ENCODE results near the gene CDH3. TPM values are rescaled to one million over a fixed set of nuclear protein-coding genes. Genes with fewer than 3 reads are reported as not detected.

Gene CDH3
- total and polyA plus RNA-seq, 2 of the 8 experiments (the other 6 are each of a cell fraction or from before 2014, with no cell fraction given): 146 to 171 TPM

DNA sequence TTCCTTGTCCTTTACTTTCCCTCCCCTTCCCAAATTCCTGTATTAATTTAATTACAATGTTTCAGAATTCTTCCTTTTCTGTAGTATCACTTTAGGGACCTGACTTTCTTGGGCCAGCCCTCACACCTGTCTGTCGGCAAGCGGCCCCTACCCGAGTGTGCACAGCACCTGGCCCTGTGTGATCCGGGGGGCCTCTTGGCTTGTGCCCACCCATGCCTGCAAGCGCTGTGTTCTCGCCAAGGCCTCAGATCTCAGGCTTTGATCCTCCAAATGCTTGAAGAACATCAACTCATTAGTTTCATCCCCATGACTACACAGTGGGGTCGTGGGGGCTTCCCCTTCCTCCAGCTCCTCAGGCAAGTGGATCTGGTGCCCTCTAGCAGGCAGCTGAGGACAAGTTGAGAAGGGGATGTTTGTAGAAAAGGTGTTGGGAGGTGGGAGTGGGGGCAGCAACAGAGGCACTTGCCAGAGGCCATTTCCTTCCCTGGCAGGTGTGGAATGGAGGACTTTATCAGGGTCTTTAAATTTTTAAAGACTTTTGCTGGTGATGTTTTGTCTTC lies 15.7 kb upstream of the CDH3 start (continued):
- TF ChIP-seq NANOG (IDR thresholded peaks at IDR 0.05; ENCODE audit: insufficient read depth, low read depth, low read length, poor library complexity, severe bottlenecking): no peak
- no peak for TF ChIP-seq JUN (IDR thresholded peaks at IDR 0.05; ENCODE audit: low read depth, low read length)
- TF ChIP-seq POU5F1 (IDR thresholded peaks at IDR 0.05; ENCODE audit: low read depth, low read length): no peak
- TF ChIP-seq CREB1 (IDR thresholded peaks at IDR 0.05): no peak
- TF ChIP-seq TAF7 (optimal IDR thresholded peaks at IDR 0.05; ENCODE audit: borderline replicate concordance, low read depth, low read length): no peak
